RWPE1 (cell line): ENCODE data around the gene MEGF6.

ENCODE experiments used
- CTCF ChIA-PET: fragments of 350-600 bp; sonication (Branson Sonifier 250); formaldehyde crosslinking; extraction: SDS; loops from one replicate; lab custom pipeline; 2021; lab: Yijun Ruan, JAX
- POLR2A ChIA-PET: fragments of 400-600 bp; formaldehyde crosslinking; extraction: SDS; loops from one replicate; lab custom pipeline; 2020; ENCODE audit warnings: antibody characterized with exemption; ENCODE audit not compliant: low non-redundant PET; lab: Yijun Ruan, JAX
- DNase-seq: peaks from one replicate; pipeline ENCODE4 v3.0.0; 2012; ENCODE audit warnings: low spot score
- H3K27ac ChIP-seq: fragments of 450-650 bp; 2 replicates; pipeline ENCODE4 v1.5.1; 2017
- CTCF ChIP-seq: fragments of 450-650 bp; conservative IDR thresholded peaks from 2 replicates; pipeline ENCODE4 v1.5.1; 2017; ENCODE audit warnings: low read depth, mild to moderate bottlenecking

The MEGF6 gene

GRCh38 chr1:3645247-3645646, 33.9 kb upstream of the MEGF6 start:
- ChIA-PET POLR2A (no interaction called here), CTCF (interaction anchor here (0.6 to 0.9 kb wide), 2 partner anchors 19 to 79 kb away, joined by 4 to 5 read pairs; no protein-coding TSS in a partner anchor)
- no peak for DNase-seq
- no peak overlapping the region for H3K27ac ChIP-seq
- TF ChIP-seq CTCF, result no peak

GRCh38 chr1:3644273-3644672, 33.0 kb upstream of the MEGF6 start:
- CTCF ChIA-PET, result no interaction called here

GRCh38 chr1:3642919-3643675, 31.8 kb upstream of the MEGF6 start:
- POLR2A ChIA-PET, result no interaction called here
- CTCF ChIA-PET, result no interaction called here
- no peak for DNase-seq
- TF ChIP-seq CTCF, result no peak
- H3K27ac ChIP-seq, result no peak overlapping the region

More at GRCh38 chr1:3644273-3644672, 33.0 kb upstream of the MEGF6 start:
- no peak for DNase-seq
- no peak for TF ChIP-seq CTCF
- H3K27ac ChIP-seq, result no peak overlapping the region
- POLR2A ChIA-PET, result no interaction called here

GRCh38 chr1:3641816-3642215, 30.5 kb upstream of the MEGF6 start:
- no peak overlapping the region for H3K27ac ChIP-seq
- no peak for DNase-seq
- no peak for TF ChIP-seq CTCF
- ChIA-PET POLR2A (no interaction called here), CTCF (no interaction called here)

GRCh38 chr1:3641046-3641760, 29.9 kb upstream of the MEGF6 start:
- ChIA-PET CTCF (no interaction called here), POLR2A (no interaction called here)
- H3K27ac ChIP-seq, result no peak overlapping the region
- DNase-seq, result no peak
- TF ChIP-seq CTCF, result no peak

- no peak overlapping the region for H3K27ac ChIP-seq
- ChIA-PET CTCF (interaction anchor here (0.7 to 1.2 kb wide), 2 partner anchors 21 to 101 kb away, joined by 3 read pairs; no protein-coding TSS in a partner anchor), POLR2A (no interaction called here)
- no peak for DNase-seq
- no peak for TF ChIP-seq CTCF
Observed at GRCh38 chr1:3640121-3640837, 29.0 kb upstream of the MEGF6 start.
